GM18861 (cell line): ENCODE results near the gene SRGAP2.
"Not testable (repeated sequence)": the region's sequence is repeated elsewhere in the genome, so short reads cannot be mapped to it uniquely, and the experiment has no call there.

Source experiments
- ATAC-seq: cut with Tn5 transposase; IDR thresholded peaks from one replicate; pipeline ENCODE4 v1.9.1; 2021; ENCODE audit not compliant: unreplicated experiment

Gene SRGAP2

GRCh38 chr1:206204871-206205270 is 1.5 kb downstream of the SRGAP2 start:
- ATAC-seq, result not testable (repeated sequence)

- not testable (repeated sequence) for ATAC-seq
Measured at GRCh38 chr1:206205569-206205968, 2.2 kb downstream of the SRGAP2 start.

- not testable (repeated sequence) for ATAC-seq
Measured at GRCh38 chr1:206210802-206211201, 7.5 kb downstream of the SRGAP2 start.

- not testable (repeated sequence) for ATAC-seq
Measured at GRCh38 chr1:206215600-206216392, 12.5 kb downstream of the SRGAP2 start.

GRCh38 chr1:206218285-206218684 is 14.9 kb downstream of the SRGAP2 start:
- not testable (repeated sequence) for ATAC-seq

- ATAC-seq, result not testable (repeated sequence)
Measured at GRCh38 chr1:206218765-206219164, 15.4 kb downstream of the SRGAP2 start.

- ATAC-seq, result not testable (repeated sequence)
Measured at GRCh38 chr1:206219514-206220331, 16.4 kb downstream of the SRGAP2 start.

GRCh38 chr1:206220332-206221000 is 17.1 kb downstream of the SRGAP2 start:
- not testable (repeated sequence) for ATAC-seq

- not testable (repeated sequence) for ATAC-seq
Measured at GRCh38 chr1:206221585-206221984, 18.2 kb downstream of the SRGAP2 start.

- not testable (repeated sequence) for ATAC-seq
Measured at GRCh38 chr1:206224190-206224776, 20.9 kb downstream of the SRGAP2 start.

GRCh38 chr1:206225386-206225785 is 22.0 kb downstream of the SRGAP2 start:
- ATAC-seq, result not testable (repeated sequence)

GRCh38 chr1:206226886-206227285 is 23.5 kb downstream of the SRGAP2 start:
- ATAC-seq, result not testable (repeated sequence)

- not testable (repeated sequence) for ATAC-seq
Measured at GRCh38 chr1:206229286-206229685, 25.9 kb downstream of the SRGAP2 start.

GRCh38 chr1:206231989-206232388 is 28.6 kb downstream of the SRGAP2 start:
- not testable (repeated sequence) for ATAC-seq

GRCh38 chr1:206232970-206233645 is 29.8 kb downstream of the SRGAP2 start:
- ATAC-seq, result not testable (repeated sequence)

GRCh38 chr1:206234189-206234916 is 31.0 kb downstream of the SRGAP2 start:
- ATAC-seq, result not testable (repeated sequence)

GRCh38 chr1:206235190-206235589 is 31.8 kb downstream of the SRGAP2 start:
- not testable (repeated sequence) for ATAC-seq

GRCh38 chr1:206240288-206240687 is 36.9 kb downstream of the SRGAP2 start:
- peak; percentile 30 for ATAC-seq

- ATAC-seq, result peak; percentile 98
Measured at GRCh38 chr1:206243335-206243734, 40.0 kb downstream of the SRGAP2 start.

GRCh38 chr1:206245479-206245878 is 42.1 kb downstream of the SRGAP2 start:
- ATAC-seq, result not testable (repeated sequence)
